Hematopoietic multipotent progenitor cell (in vitro differentiated cells): ENCODE data around the gene DKK3. TPM values are rescaled to one million over a fixed set of nuclear protein-coding genes. Genes with fewer than 3 reads are reported as not detected.
A peak's percentile ranks its signal among the peaks of the same experiment; 100 is the strongest.

ENCODE experiments used
- DNase-seq, 3 donors: peaks; one replicate each; pipeline ENCODE4 v3.0.0-alpha.2; 2011 to 2015; ENCODE audit warnings: low read depth in 2 of 3, low spot score in 2 of 3
- total RNA-seq: library from RNA; depleted of rRNA; stranded (reverse); fragments of >200 nt; gene quantifications from one replicate; pipeline ENCODE4 v1.2.3, GENCODE V29; 2012

Gene DKK3
- total RNA-seq, 1 donor, result not detected

DNA sequence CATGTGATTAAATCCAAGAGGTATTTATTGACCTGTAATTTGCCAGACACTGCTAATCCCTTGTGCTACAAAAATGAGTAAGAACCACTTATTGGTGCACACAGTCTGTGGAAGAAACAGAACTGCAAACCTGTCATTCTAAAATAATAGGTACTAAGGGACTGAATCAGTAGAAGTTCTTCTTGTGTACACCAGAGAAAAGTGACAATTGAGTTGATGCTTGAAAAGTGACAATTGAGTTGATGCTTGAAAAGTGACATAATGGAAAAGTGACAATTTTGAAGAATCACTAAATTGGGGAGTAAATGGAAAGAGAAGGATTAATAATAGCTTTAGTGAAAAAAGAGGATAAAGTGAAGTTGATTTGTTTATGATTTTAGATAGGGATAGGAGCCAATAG is 56.4 kb downstream of the DKK3 start:
- DNase-seq, result no peak

GRCh38 chr11:11949482-11949881 is 58.9 kb downstream of the DKK3 start:
- no peak for DNase-seq

DNA sequence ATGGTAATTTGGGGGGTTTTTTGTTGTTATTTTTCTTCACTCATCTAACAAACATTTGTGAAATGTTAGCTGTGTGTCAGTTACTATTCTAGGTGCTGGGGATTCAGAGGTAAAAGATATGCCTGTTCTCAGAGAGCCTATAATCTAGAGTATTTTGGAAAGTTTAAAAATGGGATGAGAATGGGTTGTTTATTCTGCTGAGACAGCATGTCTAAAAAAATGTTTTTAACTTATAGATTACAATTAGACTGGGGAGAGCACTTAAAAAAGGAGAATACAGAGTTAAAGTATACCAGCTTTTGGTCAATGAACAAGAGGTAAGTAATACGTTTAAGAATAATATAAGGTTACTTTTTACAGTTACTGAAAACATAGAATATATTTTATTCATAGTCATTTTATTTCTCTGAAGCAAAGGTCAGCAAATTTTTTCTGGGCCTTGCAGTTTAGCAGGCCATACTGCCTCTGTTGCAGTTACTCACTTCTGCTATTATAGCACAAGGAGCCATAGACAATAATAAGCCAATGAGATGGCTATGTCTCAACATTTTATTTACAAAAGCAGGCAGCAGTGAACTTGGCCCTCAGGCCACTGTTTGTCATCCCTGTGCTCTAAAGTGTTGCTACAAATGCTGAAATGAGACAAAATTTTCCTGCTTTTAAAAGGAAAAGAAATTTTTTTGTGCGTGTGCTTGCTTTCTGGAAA is 60.0 kb downstream of the DKK3 start:
- DNase-seq, result no peak

DNA sequence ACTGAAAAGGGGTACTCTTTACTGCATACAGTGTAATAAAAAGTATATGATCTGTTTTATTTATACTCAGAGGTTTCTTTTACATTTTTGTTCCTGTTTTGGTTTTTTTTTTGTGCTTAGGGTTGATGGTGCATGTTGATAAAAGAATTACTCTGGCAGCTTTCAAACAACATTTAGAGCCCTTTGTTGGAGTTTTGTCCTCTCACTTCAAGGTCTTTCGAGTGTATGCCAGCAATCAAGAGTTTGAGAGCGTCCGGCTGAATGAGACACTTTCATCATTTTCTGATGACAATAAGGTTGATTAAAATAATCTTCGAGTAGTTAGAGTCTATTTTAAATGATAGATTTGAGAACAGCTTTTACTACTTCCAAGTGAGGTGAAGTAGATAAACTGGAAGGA is 60.6 kb downstream of the DKK3 start:
- no peak for DNase-seq

GRCh38 chr11:11946878-11947277 is 61.5 kb downstream of the DKK3 start:
- no peak for DNase-seq

GRCh38 chr11:11946180-11946579 is 62.2 kb downstream of the DKK3 start:
- DNase-seq, result no peak

DNA sequence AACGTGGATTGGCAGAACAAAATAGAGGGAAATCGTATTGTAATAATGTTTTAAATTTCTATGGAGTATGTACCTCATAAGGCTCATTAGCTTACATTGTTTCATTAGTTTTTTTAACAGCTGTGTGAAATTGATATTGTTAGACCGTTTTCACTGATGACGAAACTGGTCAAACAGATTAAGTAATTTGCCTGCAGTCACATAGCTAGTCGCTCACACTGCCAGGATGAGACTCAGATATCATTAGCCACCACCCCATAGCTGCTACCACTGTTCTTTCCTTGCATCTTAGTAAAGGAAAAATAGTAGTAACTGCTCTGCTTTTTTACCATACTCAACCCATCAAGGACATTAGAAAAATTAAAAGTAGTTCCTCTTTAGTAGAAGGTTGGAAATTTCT is 64.0 kb downstream of the DKK3 start:
- DNase-seq, result no peak

GRCh38 chr11:11942668-11943067 is 65.8 kb downstream of the DKK3 start:
- DNase-seq, result no peak

DNA sequence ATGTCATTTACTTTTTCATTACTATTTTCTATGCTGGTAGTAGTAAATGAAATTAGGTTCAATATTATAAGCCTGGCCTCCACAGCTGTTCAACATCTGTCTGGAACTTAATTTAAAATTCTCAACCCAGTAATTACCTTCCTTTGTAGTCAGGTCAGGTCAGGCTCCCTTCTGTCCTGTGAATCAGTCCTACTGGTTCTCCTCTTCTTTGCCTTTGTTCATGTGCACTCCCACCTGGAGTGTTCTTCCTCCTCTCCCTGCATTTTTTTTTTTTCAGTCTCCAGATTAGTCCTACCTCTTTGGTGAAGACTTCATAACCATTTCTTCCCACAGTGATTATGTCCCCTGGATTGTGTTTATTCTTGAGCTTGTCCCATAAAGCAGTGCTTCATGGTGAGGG is 67.9 kb downstream of the DKK3 start:
- DNase-seq, result no peak

DNA sequence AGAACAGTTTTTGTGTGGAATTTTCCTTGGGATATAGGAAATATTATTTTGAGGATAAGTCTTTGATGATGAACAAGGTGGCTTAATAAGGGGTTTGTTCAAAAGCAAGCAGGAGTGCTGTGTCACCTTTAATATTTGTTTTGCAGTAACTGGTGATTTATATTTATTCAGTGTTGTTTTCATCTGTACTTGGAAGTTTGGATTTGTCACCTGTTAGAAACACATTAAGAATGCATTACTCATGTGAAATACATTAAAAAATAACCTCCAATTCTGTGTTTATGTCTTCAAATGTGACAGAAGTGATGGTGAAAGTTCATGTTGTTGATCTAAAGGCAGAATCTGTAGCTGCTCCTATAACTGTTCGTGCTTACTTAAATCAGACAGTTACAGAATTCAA is 70.5 kb downstream of the DKK3 start:
- DNase-seq, result no peak

DNA sequence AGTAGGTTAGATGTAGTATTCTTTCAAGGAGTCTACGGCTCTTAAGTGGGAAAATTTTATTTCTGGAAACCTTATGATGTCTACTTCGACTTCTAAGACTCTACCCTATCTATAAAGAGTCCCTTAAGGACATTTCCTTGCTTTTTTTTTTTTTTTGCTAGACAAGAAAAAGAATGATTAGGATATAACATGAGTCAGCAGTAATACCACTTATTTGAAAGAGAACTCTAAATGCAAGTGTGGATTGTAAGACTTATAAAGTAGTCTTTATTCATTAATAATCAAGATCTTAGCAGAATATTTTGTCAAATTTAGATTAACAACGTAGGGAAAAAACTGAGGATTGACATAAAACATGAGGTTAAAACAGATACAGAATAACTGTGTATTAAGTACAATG is 71.0 kb downstream of the DKK3 start:
- no peak for DNase-seq

DNA sequence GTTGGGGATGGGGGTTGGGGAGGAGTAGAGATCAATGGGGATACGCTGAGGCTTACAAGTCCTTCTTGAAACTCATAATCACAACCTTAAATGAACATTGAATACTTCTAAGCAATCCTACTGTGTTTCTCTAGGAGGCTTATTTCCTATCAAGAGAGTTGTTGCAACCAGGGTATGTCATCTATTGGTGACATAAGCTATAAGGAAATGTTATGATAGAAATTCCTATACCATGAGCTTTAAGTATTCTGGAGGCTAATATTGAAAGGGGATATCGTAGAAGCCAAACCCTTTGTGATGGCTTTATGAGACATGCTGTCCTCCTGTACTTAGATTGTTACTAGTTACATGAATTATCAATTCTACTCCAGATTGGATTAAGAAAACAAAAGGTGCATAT is 72.9 kb downstream of the DKK3 start:
- no peak for DNase-seq

DNA sequence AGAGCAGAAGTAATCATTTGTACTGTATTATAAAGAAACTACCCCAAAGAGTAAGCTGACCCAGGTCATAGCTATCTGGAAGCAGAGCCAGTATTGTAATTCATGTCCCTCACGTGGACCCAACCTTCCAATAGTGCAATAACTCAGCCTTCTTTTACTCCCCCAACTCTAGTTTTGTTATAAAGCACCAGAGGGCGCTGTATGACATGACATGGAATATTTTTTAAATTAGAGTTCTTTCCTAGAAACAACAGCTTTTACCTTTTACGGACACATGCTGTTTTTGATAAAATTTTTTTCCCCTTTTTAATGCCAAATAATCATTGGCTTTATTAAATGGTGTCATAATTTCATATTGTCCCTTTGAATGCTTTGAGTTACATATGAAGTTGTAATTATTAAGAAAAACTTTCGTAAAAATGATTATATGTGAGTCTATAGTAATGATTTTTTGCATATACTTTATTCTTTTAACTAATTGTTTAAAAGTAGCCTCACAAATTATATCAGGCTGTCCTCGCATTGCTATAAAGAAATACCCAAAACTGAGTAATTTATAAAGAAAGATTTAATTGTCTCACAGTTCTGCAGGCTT is 76.9 kb downstream of the DKK3 start:
- peak; percentile 9 to 62 (median 28) for DNase-seq

- DNase-seq, result no peak
Measured at GRCh38 chr11:11929920-11930319, 78.5 kb downstream of the DKK3 start.

DNA sequence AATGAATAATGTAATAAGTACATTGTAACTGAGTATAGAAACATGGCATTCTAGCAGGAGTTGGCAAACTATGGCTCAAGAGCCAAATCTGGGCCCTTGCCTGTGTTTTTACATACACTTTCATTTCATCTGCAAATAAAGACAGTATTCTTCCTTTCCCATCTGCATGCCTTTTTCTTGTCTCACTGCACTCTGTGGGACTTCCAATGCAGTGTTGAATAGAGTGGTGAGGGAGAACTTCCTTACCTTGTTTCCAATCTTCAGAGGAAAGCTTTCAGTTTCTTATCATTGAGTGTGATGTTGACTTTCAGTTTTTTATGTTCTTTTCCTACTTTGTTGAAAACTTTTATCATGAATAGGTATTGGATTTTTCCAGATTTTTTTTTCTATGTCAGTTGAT is 84.6 kb downstream of the DKK3 start:
- no peak for DNase-seq

DNA sequence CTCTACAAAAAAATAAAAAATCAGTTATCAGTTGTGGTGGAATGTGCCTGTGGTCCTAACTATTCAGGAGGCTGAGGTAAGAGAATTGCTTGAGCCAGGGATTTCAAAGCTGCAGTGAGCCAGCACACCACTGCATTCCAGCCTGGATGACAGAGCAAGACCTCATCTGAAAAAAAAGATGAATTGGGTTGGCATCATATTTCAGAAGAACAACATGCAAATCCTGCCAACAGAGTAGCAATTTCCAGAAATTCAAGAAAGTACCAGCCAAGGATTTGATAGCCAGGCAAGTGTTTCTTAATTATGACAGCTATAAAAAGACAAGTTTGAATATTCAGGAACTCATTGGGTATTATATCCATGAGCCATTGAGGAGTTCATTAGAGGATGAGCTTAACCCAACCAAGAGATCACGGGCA is 91.4 kb downstream of the DKK3 start:
- DNase-seq, result no peak

DNA sequence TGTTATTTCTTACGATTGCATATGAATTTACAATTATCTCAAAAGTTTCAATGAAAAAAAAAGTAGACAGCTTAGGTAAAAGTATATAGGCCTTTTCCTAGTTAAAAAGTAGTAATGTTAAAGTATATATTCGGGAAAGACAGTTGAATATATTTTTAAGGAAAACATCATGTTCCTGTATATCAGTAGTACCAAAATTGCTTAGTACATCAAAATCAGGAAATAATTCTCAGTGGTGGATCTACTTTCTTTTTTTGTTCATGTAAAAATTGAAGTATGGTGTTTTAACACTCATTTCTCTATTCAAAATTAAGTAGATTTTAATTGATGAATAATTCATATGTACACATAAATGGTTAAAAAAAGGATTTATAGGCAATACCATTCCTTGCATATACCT is 92.8 kb downstream of the DKK3 start:
- no peak for DNase-seq

DNA sequence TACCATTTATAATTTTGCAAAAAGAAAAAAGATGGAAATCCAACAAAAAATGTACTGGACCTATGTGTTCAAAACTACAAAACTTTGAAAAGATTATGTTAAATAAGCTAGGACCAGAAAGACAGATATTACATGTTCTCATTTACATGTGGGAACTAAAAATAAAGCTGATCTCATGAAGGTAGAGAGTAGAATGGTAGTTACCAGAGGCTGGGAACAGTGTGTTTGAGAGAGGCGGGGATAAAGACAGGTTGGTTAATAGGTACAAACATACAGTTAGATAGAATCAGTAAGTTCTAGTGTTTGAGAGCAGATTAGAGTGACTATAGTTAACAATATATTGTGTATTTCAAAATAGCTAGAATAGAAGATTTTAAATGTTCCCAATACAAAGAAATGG is 95.0 kb downstream of the DKK3 start:
- no peak for DNase-seq

Other genes starting within 250 kb of the DKK3 start
- gene USP47, start 166.7 kb downstream of the DKK3 start, total RNA-seq, result 32.6 TPM
- 34.2 TPM for gene MICAL2, start 102.0 kb upstream of the DKK3 start, total RNA-seq